ENCODE data around the gene PSKH1.

The PSKH1 gene

GRCh38 chr16:67868290-67868689, 24.8 kb upstream of the PSKH1 start:
- no peak for DNase-seq

- DNase-seq: no peak
These were observed 23.4 kb upstream of the PSKH1 start for GRCh38 chr16:67869653-67870052.

GRCh38 chr16:67871256-67871655, 21.8 kb upstream of the PSKH1 start:
- no peak for DNase-seq

GRCh38 chr16:67872131-67872630, 20.9 kb upstream of the PSKH1 start:
- DNase-seq: no peak

GRCh38 chr16:67872631-67873434, 20.2 kb upstream of the PSKH1 start, which contains the start of gene EDC4:
TSS of gene EDC4 (plus strand) at chr16:67873052. CDS start at chr16:67873262, 210 bp downstream.
- peak; percentile 35 to 73 for DNase-seq

GRCh38 chr16:67873435-67874370, 19.4 kb upstream of the PSKH1 start:
- DNase-seq: no peak

GRCh38 chr16:67874372-67874771, 18.7 kb upstream of the PSKH1 start:
- no peak for DNase-seq

- no peak for DNase-seq
These were observed 16.0 kb upstream of the PSKH1 start for GRCh38 chr16:67877064-67877463.

- no peak for DNase-seq
These were observed 14.8 kb upstream of the PSKH1 start for GRCh38 chr16:67878232-67878631.

- DNase-seq: no peak
These were observed 14.2 kb upstream of the PSKH1 start for GRCh38 chr16:67878846-67879245.

- DNase-seq: no peak
These were observed 13.6 kb upstream of the PSKH1 start for GRCh38 chr16:67879462-67879861.

- no peak for DNase-seq
These were observed 13.1 kb upstream of the PSKH1 start for GRCh38 chr16:67879936-67880335.

- no peak for DNase-seq
These were observed 12.5 kb upstream of the PSKH1 start for GRCh38 chr16:67880584-67880983.

- no peak for DNase-seq
These were observed 11.4 kb upstream of the PSKH1 start for GRCh38 chr16:67881621-67882161.

GRCh38 chr16:67882374-67883145, 10.5 kb upstream of the PSKH1 start:
- no peak for DNase-seq

GRCh38 chr16:67883146-67883871, 9.7 kb upstream of the PSKH1 start:
- DNase-seq: peak in 1 of 2 experiments; percentile 37

GRCh38 chr16:67883872-67884261, 9.2 kb upstream of the PSKH1 start:
- DNase-seq: no peak

GRCh38 chr16:67884684-67885083, 8.4 kb upstream of the PSKH1 start, which contains the start of gene NRN1L:
TSS of gene NRN1L (plus strand) at chr16:67884885. CDS start at chr16:67884904, 19 bp downstream.
- no peak for DNase-seq

- DNase-seq: no peak
These were observed 7.5 kb upstream of the PSKH1 start for GRCh38 chr16:67885545-67885944.

- DNase-seq: no peak
These were observed 7.1 kb upstream of the PSKH1 start for GRCh38 chr16:67885976-67886375.

- no peak for DNase-seq
These were observed 6.7 kb upstream of the PSKH1 start for GRCh38 chr16:67886387-67886786.

- DNase-seq: no peak
These were observed 4.7 kb upstream of the PSKH1 start for GRCh38 chr16:67888331-67888730.

Measured in SW 1271 (cell line).